Glutamatergic neuron (in vitro differentiated cells): Measurements from ENCODE around the gene KRTAP13-4. TPM values are rescaled to one million over a fixed set of nuclear protein-coding genes. Genes with fewer than 3 reads are reported as not detected.

Experiments
- DNase-seq: peaks from one replicate; pipeline ENCODE4 v3.0.0; 2022
- H3K27ac Mint-ChIP-seq: one replicate; pipeline ENCODE4 v1.8.0; 2020; ENCODE audit warnings: mild to moderate bottlenecking, mixed read lengths, inconsistent platforms; ENCODE audit not compliant: unreplicated experiment
- H3K27me3 Mint-ChIP-seq: one replicate; pipeline ENCODE4 v1.8.0; 2020; ENCODE audit warnings: mild to moderate bottlenecking, moderate library complexity, mixed read lengths, inconsistent platforms; ENCODE audit not compliant: unreplicated experiment
- H3K36me3 Mint-ChIP-seq: one replicate; pipeline ENCODE4 v1.8.0; 2020; ENCODE audit warnings: mild to moderate bottlenecking, mixed read lengths, inconsistent platforms; ENCODE audit not compliant: unreplicated experiment
- H3K4me1 Mint-ChIP-seq: one replicate; pipeline ENCODE4 v1.8.0; 2020; ENCODE audit warnings: mild to moderate bottlenecking, low read depth, mixed read lengths, inconsistent platforms; ENCODE audit not compliant: unreplicated experiment
- H3K4me3 Mint-ChIP-seq: one replicate; pipeline ENCODE4 v1.8.0; 2020; ENCODE audit warnings: mild to moderate bottlenecking, mixed read lengths, inconsistent platforms; ENCODE audit not compliant: unreplicated experiment
- H3K9me3 Mint-ChIP-seq: one replicate; pipeline ENCODE4 v1.8.0; 2020; ENCODE audit warnings: mild to moderate bottlenecking, moderate library complexity, mixed read lengths, inconsistent platforms; ENCODE audit not compliant: unreplicated experiment
- total RNA-seq: library from RNA; stranded (reverse); fragmentation: NEBNext Ultra II Directional; extraction: Animal tissue kit (Norgen Biotek cat#: 25700); gene quantifications from one replicate; pipeline ENCODE4 v1.2.1, GENCODE V29; 2021; ENCODE audit not compliant: unreplicated experiment
- TF ChIP-seq, protein P1 (sequence below): fragments of 200-600 bp; sonication (generic); IDR thresholded peaks from one replicate; pipeline ENCODE4 v1.5.0; 2021; ENCODE audit not compliant: partially characterized antibody, unreplicated experiment

KRTAP13-4 gene
- total RNA-seq, 1 donor from 2014 or later, result not detected

DNA sequence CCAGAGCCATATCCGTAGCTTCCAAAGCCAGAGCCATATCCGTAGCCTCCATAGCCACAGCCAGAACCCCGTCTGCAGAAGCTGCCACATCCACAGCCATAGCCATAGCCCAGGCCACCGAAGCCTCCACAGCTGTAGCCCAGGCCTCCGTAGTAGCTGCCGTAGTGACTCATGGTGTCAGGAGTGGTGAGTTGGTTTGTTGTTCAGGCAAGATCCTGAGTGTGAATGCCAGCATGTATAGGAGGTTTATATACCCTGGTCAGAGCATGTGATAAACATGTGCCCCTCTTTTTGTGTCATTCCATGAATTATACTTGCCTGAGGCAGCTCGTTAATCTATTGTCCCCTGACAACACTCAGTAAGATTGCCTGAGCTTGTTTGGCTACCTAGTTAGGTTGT lies 50.1 kb downstream of the KRTAP13-4 start, which contains the start of gene KRTAP19-1:
Gene KRTAP19-1 (minus strand): TSS at position 223 of the 400 bp plus-strand sequence. CDS start 50 bp downstream, at position 173.
- Mint-ChIP-seq H3K4me1 (no peaks in the 10 kb centered on the region), H3K27me3 (peaks cover 2% of the 10 kb centered on the region), H3K9me3 (no peaks in the 10 kb centered on the region), H3K4me3 (no peak within 1 kb of the TSS), H3K36me3 (no peaks in the 10 kb centered on the region), H3K27ac (no peak within 1 kb of the TSS)
- TF ChIP-seq, protein P1, sequence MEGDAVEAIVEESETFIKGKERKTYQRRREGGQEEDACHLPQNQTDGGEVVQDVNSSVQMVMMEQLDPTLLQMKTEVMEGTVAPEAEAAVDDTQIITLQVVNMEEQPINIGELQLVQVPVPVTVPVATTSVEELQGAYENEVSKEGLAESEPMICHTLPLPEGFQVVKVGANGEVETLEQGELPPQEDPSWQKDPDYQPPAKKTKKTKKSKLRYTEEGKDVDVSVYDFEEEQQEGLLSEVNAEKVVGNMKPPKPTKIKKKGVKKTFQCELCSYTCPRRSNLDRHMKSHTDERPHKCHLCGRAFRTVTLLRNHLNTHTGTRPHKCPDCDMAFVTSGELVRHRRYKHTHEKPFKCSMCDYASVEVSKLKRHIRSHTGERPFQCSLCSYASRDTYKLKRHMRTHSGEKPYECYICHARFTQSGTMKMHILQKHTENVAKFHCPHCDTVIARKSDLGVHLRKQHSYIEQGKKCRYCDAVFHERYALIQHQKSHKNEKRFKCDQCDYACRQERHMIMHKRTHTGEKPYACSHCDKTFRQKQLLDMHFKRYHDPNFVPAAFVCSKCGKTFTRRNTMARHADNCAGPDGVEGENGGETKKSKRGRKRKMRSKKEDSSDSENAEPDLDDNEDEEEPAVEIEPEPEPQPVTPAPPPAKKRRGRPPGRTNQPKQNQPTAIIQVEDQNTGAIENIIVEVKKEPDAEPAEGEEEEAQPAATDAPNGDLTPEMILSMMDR, result no peak
- no peak for DNase-seq

Other genes with a start within 250 kb of the KRTAP13-4 start
- not detected for gene CLDN8, start 214.1 kb upstream of the KRTAP13-4 start, total RNA-seq
- gene KRTAP24-1, start 147.3 kb upstream of the KRTAP13-4 start, total RNA-seq, result not detected
- not detected for gene KRTAP25-1, start 140.7 kb upstream of the KRTAP13-4 start, total RNA-seq
- not detected for gene KRTAP26-1, start 109.9 kb upstream of the KRTAP13-4 start, total RNA-seq
- not detected for gene KRTAP27-1, start 92.5 kb upstream of the KRTAP13-4 start, total RNA-seq
- not detected for gene KRTAP23-1, start 81.6 kb upstream of the KRTAP13-4 start, total RNA-seq
- not detected for gene KRTAP13-2, start 57.9 kb upstream of the KRTAP13-4 start, total RNA-seq
- not detected for gene KRTAP13-1, start 34.2 kb upstream of the KRTAP13-4 start, total RNA-seq
- gene KRTAP13-3, start 4.3 kb upstream of the KRTAP13-4 start, total RNA-seq, result not detected
- not detected for gene KRTAP15-1, start 10.1 kb downstream of the KRTAP13-4 start, total RNA-seq
- gene KRTAP19-1, start 50.1 kb downstream of the KRTAP13-4 start, total RNA-seq, result not detected
- not detected for gene KRTAP19-2, start 57.2 kb downstream of the KRTAP13-4 start, total RNA-seq
- gene KRTAP19-3, start 61.8 kb downstream of the KRTAP13-4 start, total RNA-seq, result not detected
- gene KRTAP19-4, start 66.9 kb downstream of the KRTAP13-4 start, total RNA-seq, result not detected
- gene KRTAP19-5, start 71.9 kb downstream of the KRTAP13-4 start, total RNA-seq, result not detected
- gene KRTAP19-6, start 111.6 kb downstream of the KRTAP13-4 start, total RNA-seq, result not detected
- gene KRTAP19-7, start 131.1 kb downstream of the KRTAP13-4 start, total RNA-seq, result not detected
- not detected for gene KRTAP22-2, start 160.2 kb downstream of the KRTAP13-4 start, total RNA-seq
- not detected for gene KRTAP6-3, start 162.2 kb downstream of the KRTAP13-4 start, total RNA-seq
- gene KRTAP6-2, start 168.7 kb downstream of the KRTAP13-4 start, total RNA-seq, result not detected
- gene KRTAP22-1, start 170.9 kb downstream of the KRTAP13-4 start, total RNA-seq, result not detected
- not detected for gene KRTAP6-1, start 183.7 kb downstream of the KRTAP13-4 start, total RNA-seq
- gene KRTAP20-1, start 186.2 kb downstream of the KRTAP13-4 start, total RNA-seq, result not detected
- gene KRTAP20-4, start 190.4 kb downstream of the KRTAP13-4 start, total RNA-seq, result not detected
- not detected for gene KRTAP20-2, start 205.0 kb downstream of the KRTAP13-4 start, total RNA-seq
- gene KRTAP20-3, start 212.6 kb downstream of the KRTAP13-4 start, total RNA-seq, result not detected